SU-DHL-6 (cell line): Measurements from ENCODE around the gene RPTOR.

ENCODE experiments used
- H2AFZ ChIP-seq: fragments of 200-600 bp; sonication (generic); 2 replicates; pipeline ENCODE4 v1.6.1; 2014; ENCODE audit warnings: low read depth, mild to moderate bottlenecking, moderate library complexity, mixed read lengths, antibody characterized with exemption, low read length; ENCODE audit not compliant: severe bottlenecking
- H3F3A ChIP-seq: fragments of 200-600 bp; shearing (Covaris generic); 2 replicates; pipeline ENCODE4 v1.6.0; 2016; ENCODE audit warnings: antibody characterized with exemption, mild to moderate bottlenecking; ENCODE audit not compliant: insufficient read depth
- H3K27ac ChIP-seq: fragments of 200-600 bp; sonication (generic); 2 replicates; pipeline ENCODE4 v1.5.1; 2016; ENCODE audit warnings: low read depth, mild to moderate bottlenecking, low read length, moderate library complexity, mixed read lengths
- H3K27me3 ChIP-seq: fragments of 200-600 bp; sonication (generic), shearing (Covaris generic); 2 replicates; pipeline ENCODE4 v1.6.0; 2014; ENCODE audit warnings: mild to moderate bottlenecking, low read length
- H3K36me3 ChIP-seq: fragments of 200-600 bp; sonication (generic); 2 replicates; pipeline ENCODE4 v1.6.1; 2014; ENCODE audit warnings: mild to moderate bottlenecking, low read length, mixed read lengths
- H3K4me2 ChIP-seq: fragments of 300-600, 200-600 bp; shearing (Covaris generic), sonication (generic); 2 replicates; pipeline ENCODE4 v1.6.0; 2014; ENCODE audit warnings: low read length, low read depth, mild to moderate bottlenecking; ENCODE audit not compliant: poor library complexity, severe bottlenecking
- H3K4me3 ChIP-seq: fragments of 200-600 bp; sonication (generic); 2 replicates; pipeline ENCODE4 v1.5.1; 2014; ENCODE audit warnings: antibody characterized with exemption, low read length, mild to moderate bottlenecking, mixed read lengths; ENCODE audit not compliant: insufficient read depth, poor library complexity, severe bottlenecking
- H3K79me2 ChIP-seq: fragments of 200-600 bp; sonication (generic); 2 replicates; pipeline ENCODE4 v1.6.1; 2014; ENCODE audit warnings: mild to moderate bottlenecking, low read length, moderate library complexity; ENCODE audit not compliant: insufficient read depth
- H3K9ac ChIP-seq: fragments of 200-600 bp; sonication (generic); 2 replicates; pipeline ENCODE4 v1.7.0; 2014; ENCODE audit warnings: mild to moderate bottlenecking, low read length
- H3K9me2 ChIP-seq: fragments of 200-600 bp; sonication (generic); replicated peaks from 2 replicates; pipeline ENCODE4 v1.6.1; 2014; ENCODE audit warnings: low read length; ENCODE audit not compliant: insufficient read depth
- H3K9me3 ChIP-seq: fragments of 200-600 bp; sonication (generic); 2 replicates; pipeline ENCODE4 v1.6.1; 2014; ENCODE audit warnings: low read length, mixed read lengths; ENCODE audit not compliant: insufficient read depth
- H4K20me1 ChIP-seq: fragments of 200-600 bp; sonication (generic); 2 replicates; pipeline ENCODE4 v1.6.1; 2014; ENCODE audit warnings: low read depth, mild to moderate bottlenecking, antibody characterized with exemption, low read length, moderate library complexity, mixed read lengths
- EZH2phosphoT487 ChIP-seq: fragments of 200-600 bp; sonication (generic), shearing (Covaris generic); conservative IDR thresholded peaks from 2 replicates; pipeline ENCODE4 v1.6.1; 2018; ENCODE audit warnings: mild to moderate bottlenecking, antibody characterized with exemption, low read length, moderate library complexity, mixed read lengths
- TF ChIP-seq, protein P1 (sequence below): fragments of 200-600 bp; sonication (generic); IDR thresholded peaks from one replicate; pipeline ENCODE4 v1.5.1; 2017; ENCODE audit warnings: antibody characterized with exemption, mild to moderate bottlenecking, low read length, moderate library complexity; ENCODE audit not compliant: insufficient read depth, poor library complexity, severe bottlenecking

The RPTOR gene

DNA sequence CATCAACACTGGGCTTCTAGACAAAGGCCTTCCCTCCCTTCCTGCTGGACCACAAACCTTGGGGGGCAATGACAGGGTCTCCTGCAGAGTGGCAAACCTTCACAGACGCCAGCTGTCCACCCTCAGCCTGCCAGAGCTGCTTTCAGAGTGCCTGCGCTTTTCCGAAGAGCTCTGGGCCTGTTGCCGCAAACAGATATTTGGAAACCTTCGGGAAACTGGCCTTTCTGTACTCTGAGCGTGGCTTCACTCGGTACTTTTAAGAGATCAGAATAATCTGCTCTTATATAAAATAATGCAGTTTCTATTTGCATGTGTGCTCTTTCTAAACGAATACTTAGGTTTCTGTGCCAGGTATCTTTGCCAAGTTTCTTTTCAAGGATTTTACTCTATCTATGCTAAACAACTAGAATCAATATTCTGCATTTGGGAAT lies 294.9 kb downstream of the RPTOR start:
- Histone ChIP-seq H3K4me3 (no peak overlapping the region), H3K4me2 (no peak overlapping the region), H3K9me2 (no peaks in the 10 kb centered on the region), H3K27ac (no peak overlapping the region), H3K9ac (no peak overlapping the region), H3K36me3 (no peaks in the 10 kb centered on the region), H3K27me3 (no peaks in the 10 kb centered on the region), H3K9me3 (no peaks in the 10 kb centered on the region), H2AFZ (no peak overlapping the region), H3F3A (no peaks in the 10 kb centered on the region), H3K79me2 (no peaks in the 10 kb centered on the region), H4K20me1 (no peaks in the 10 kb centered on the region)
- no peak for TF ChIP-seq EZH2phosphoT487
- TF ChIP-seq, protein P1, sequence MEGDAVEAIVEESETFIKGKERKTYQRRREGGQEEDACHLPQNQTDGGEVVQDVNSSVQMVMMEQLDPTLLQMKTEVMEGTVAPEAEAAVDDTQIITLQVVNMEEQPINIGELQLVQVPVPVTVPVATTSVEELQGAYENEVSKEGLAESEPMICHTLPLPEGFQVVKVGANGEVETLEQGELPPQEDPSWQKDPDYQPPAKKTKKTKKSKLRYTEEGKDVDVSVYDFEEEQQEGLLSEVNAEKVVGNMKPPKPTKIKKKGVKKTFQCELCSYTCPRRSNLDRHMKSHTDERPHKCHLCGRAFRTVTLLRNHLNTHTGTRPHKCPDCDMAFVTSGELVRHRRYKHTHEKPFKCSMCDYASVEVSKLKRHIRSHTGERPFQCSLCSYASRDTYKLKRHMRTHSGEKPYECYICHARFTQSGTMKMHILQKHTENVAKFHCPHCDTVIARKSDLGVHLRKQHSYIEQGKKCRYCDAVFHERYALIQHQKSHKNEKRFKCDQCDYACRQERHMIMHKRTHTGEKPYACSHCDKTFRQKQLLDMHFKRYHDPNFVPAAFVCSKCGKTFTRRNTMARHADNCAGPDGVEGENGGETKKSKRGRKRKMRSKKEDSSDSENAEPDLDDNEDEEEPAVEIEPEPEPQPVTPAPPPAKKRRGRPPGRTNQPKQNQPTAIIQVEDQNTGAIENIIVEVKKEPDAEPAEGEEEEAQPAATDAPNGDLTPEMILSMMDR, result no peak

DNA sequence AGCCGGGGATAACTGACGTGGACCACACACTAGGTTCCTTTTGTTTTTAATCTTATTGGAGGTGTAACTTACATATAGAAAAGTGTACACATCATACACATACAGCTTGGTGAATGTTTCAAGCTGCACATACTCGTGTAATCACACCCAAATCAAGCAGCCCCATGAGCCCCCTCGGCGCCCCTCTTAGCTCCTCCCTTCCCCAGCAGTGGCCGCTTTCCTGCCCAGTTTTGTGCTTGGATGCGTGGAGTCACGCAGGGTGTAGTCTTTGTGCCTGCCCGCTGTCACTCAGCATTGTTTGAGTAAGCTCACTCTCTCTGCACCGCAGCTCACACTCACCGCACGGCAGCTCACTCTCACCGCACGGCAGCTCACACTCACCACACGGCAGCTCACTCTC lies 295.3 kb downstream of the RPTOR start:
- Histone ChIP-seq H3K9me3 (no peaks in the 10 kb centered on the region), H3K4me3 (no peak overlapping the region), H3K9me2 (no peaks in the 10 kb centered on the region), H3F3A (no peaks in the 10 kb centered on the region), H3K27me3 (no peaks in the 10 kb centered on the region), H2AFZ (no peak overlapping the region), H4K20me1 (no peaks in the 10 kb centered on the region), H3K27ac (no peak overlapping the region), H3K36me3 (no peaks in the 10 kb centered on the region), H3K79me2 (no peaks in the 10 kb centered on the region), H3K9ac (no peak overlapping the region), H3K4me2 (no peak overlapping the region)
- no peak for TF ChIP-seq EZH2phosphoT487
- TF ChIP-seq, protein P1, result no peak

DNA sequence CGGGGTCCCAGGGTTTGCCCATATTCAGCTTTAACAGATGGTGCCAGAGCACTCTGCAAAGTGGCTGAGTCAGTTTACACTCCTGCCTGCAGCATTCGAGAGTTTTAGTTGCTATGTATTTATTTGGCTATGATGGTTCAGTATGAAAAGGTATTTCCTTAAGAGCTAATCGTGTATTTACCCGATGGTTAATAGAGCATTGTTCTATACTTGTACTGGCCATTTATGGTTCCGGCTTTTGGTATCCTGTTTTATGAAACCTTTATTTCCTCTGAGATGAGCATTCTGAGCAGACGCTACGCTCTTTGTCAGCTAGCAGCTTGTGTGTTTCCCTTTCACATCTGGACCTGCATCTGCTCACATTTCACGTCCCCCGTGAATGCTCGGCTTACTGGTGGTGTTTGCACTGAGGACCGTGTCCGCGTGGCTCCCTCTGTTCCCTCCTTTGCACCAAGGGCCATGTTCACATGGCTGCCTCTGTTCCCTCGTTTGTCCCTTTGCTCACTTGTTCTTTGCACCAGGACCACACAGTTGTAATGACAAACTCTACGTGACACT lies 297.9 kb downstream of the RPTOR start:
- Histone ChIP-seq H3K4me2 (no peak overlapping the region), H3K27ac (no peak overlapping the region), H3K27me3 (no peaks in the 10 kb centered on the region), H2AFZ (no peak overlapping the region), H3K79me2 (no peaks in the 10 kb centered on the region), H4K20me1 (no peaks in the 10 kb centered on the region), H3K9me2 (no peaks in the 10 kb centered on the region), H3F3A (no peaks in the 10 kb centered on the region), H3K9ac (no peak overlapping the region), H3K4me3 (no peak overlapping the region), H3K36me3 (no peaks in the 10 kb centered on the region), H3K9me3 (no peaks in the 10 kb centered on the region)
- TF ChIP-seq EZH2phosphoT487, result no peak
- TF ChIP-seq, protein P1, result no peak
